HG02870 (cell line): Measurements from ENCODE around the gene EML4.

Experiments used
- ATAC-seq: cut with Tn5 transposase; IDR thresholded peaks from one replicate; pipeline ENCODE4 v1.9.1; 2021; ENCODE audit warnings: mild to moderate bottlenecking, moderate library complexity; ENCODE audit not compliant: unreplicated experiment

EML4 gene

GRCh38 chr2:42296226-42296625 lies 127.1 kb downstream of the EML4 start:
- peak; percentile 63 for ATAC-seq

- no peak for ATAC-seq
Measured at GRCh38 chr2:42297322-42297936, 128.3 kb downstream of the EML4 start.

- no peak for ATAC-seq
Measured at GRCh38 chr2:42298132-42298531, 129.0 kb downstream of the EML4 start.

DNA sequence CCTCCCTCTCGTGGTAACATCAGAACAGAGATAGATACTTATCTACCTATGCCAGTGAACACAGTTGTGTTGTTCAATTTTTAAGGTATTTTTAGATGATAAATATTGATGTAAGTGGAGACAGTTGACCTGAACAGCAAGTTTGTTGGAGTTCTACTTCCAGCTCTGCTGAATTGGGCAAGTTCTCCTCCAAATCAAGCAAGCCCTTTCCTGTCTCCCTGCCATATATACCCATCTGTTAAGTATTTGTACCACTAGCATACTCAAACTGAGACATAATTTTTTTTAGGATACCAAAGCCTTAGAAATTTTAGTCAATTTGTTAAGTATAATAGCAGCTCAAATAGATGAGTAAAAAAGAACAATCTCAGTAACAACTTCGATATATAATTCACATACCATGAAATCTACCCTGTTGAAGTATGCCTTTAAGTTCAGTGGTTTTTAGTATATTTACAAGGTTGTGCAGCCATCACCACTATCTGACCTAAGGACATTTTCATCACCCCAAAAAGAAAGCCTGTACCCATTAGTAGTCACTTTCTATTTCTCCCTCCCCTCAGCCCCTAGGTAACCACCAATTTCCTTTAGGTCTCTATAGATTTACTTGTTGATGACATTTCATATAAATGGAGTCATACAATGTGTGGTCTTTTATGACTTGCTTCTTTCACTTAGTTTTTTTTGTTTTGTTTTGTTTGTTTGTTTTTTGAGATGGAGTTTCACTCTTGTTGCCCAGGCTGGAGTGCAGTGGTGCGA lies 130.0 kb downstream of the EML4 start:
- no peak for ATAC-seq

- ATAC-seq: no peak
Measured at GRCh38 chr2:42300527-42300926, 131.4 kb downstream of the EML4 start.

DNA sequence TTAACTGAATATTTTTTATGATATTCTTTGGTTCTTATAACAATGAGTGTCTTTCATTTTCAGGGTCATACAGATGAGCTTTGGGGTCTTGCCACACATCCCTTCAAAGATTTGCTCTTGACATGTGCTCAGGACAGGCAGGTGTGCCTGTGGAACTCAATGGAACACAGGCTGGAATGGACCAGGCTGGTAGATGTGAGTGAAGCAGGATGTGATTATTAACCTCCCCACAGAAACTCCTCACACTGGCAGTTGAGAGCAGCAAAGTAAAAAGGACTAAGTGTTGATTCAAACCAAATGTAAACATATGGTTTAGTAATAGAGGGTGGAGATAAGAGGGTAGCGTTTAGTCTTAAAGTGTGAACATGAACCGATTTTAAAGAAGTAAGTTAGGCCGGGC lies 134.1 kb downstream of the EML4 start:
- no peak for ATAC-seq

DNA sequence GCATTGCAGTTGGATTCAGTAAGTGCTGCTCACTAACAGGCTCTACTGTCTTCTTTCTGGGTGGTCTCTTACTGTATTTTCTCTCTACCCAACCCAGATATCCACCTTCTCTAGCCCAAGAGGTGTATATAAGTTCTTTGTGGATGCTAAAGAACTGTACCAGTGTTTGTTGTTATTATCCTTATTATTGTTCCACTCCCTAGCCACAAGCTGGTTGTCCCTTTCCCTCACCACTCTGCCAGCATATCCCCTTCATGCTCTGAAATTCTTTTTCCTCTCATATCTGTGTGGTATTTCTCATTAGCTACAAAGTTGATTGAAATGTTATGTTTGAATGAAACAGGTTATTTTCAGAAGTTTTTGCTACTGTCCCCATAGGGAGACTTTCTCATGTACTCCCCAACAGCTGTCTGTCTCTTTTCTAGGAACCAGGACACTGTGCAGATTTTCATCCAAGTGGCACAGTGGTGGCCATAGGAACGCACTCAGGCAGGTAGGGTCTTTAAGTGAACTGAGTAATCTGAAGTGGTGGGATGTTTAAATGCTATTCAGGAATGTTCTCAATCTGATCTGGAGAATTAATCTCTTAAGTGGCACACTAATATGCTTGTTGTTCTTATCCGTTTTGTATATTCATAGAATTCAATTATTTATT lies 135.0 kb downstream of the EML4 start:
- no peak for ATAC-seq

DNA sequence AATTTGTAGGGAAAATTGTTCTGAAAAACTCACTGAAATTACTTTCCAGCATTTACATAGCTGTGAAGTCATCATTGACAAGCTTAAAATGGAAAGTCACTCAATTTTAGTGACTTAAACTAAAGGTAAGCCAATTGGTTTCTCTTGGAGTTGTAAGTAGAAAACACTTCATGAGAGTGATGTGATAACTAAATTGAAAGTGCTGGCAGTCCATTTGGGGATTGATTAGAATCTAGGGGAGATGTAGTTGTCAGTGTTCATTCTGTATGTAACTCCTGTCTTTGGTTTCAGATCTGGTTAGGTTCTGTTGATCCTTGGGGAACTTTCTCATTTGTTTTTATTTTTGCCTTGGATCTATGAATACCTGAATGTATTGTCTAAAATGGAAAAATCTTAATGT lies 138.0 kb downstream of the EML4 start:
- no peak for ATAC-seq

DNA sequence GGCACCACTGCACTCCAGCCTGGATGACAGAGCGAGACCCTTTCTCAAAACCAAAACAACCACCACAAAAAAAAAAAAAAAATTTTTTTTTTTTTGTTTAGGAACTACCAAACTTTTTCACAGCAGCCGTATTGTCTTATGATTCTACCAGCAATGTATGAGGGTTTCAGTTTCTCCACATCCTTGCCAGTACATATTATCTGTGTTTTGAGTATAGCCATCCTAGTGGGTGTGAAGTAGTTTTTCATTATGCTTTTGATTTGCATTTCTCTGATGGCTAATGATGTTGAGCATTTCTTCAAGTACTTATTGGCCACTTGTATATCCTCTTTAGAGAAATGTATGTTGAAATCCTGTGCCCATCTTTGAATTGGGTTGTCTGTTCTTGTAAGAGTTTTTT lies 140.2 kb downstream of the EML4 start:
- ATAC-seq: no peak

GRCh38 chr2:42310007-42310515 lies 140.9 kb downstream of the EML4 start:
- ATAC-seq: no peak

- ATAC-seq: no peak
Measured at GRCh38 chr2:42312106-42312505, 143.0 kb downstream of the EML4 start.

DNA sequence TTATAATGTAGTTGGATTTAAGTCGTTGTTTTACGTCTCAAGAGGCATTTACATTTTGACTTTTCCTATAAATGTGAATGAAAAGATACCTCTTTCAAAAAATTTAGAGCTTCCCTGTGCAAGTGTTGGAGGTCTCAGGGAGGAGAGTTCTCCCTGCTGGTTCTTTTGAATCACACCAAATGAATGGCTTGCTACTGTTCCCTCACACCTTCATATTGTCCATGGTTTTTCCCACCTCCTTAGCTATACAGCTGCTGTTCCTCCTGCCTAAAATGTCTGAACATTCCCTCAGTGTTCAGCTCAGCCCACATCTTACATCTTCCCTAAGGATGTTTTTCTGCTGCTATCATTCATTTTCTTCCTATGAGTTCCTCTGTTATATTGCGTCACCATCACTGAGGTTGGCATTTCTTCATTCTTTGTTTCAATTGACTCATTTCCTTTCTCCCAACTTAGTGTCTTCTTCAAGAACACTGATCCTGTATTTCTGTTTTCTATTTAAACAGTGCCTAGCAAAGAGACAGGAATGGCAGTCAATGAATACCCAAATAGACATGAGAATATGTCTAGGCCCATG lies 145.8 kb downstream of the EML4 start:
- no peak for ATAC-seq

DNA sequence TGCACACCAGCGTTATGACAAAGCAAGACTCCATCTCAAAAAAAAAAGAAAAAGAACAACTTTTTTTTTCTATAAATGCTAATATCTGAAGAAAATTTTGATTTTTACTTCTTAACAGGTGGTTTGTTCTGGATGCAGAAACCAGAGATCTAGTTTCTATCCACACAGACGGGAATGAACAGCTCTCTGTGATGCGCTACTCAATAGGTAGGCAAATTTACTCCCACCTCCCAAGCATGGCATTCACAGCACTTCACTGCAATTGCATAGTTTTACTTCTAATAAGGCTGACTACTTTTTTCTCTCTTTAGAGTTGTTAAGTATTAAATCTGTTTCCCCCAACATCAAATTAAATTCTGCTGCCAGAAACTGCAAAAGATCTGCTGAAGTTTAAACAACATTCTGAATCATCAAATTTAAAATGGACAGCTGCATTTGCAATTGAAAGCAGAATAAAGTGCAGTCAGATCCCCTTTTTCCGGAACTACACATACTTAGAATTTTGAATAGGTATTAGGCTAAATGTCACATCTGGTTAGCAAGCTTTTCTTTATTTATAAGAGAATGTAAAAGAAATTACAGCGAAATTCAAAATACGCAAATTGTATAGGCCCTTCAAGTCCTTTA lies 146.8 kb downstream of the EML4 start:
- no peak for ATAC-seq

GRCh38 chr2:42316910-42317309 lies 147.8 kb downstream of the EML4 start:
- no peak for ATAC-seq

- no peak for ATAC-seq
Measured at GRCh38 chr2:42317486-42317885, 148.3 kb downstream of the EML4 start.

DNA sequence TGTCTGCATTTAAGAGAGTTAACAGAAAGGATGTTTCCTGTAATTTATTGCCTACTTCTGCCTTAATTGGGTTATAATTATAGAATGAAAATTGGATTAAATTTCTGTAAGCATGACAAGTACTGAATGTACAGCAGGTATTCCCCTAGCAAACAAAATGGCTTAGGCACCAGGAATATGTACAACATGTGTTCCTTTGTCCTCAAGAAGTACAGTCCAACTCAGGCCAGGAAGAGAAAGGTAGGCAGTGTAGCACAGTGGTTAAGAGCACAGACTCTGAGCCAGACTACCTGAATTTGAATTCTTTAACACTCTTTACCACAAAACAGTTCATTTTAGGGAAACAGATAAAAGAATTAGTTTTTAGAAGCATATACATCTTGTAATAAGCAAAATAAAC lies 148.8 kb downstream of the EML4 start:
- no peak for ATAC-seq

DNA sequence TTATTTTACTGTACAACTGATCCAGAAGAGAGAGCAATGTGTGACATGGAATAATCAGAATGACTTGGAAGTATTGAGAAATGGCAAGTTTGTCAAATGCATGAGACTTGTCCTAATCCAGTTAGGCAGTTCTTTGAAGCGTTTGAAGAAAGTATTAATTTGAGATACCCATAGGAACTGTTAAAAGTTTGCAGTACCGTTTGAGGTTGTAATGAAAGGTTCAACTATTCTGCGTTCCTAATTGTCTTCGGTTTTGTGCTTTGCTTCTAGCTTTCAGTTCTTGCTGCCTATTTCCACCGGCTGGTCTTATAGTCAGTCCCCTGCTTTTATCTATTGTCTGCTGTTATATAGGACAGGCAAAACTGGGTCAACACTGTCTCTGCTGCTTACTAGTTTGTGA lies 150.1 kb downstream of the EML4 start:
- no peak for ATAC-seq

- no peak for ATAC-seq
Measured at GRCh38 chr2:42321452-42322064, 152.4 kb downstream of the EML4 start.

DNA sequence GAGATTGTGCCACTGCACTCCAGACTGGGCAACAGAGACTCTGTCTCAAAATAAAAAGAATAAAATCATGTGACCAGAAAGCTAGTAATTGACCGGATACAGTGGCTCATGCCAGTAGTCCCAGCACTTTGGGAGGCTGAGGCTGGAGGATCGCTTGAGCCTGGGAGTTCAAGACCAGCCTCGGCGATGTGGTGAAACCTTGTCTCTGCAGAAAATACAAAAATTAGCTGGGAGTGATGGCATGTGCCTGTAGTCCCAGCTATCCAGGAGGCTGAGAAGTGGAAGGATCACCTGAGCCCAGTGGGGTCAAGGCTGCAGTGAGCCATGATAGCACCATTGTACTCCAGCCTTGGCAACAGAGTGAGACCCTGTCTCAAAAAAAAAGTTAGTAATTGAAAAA lies 155.1 kb downstream of the EML4 start:
- no peak for ATAC-seq

DNA sequence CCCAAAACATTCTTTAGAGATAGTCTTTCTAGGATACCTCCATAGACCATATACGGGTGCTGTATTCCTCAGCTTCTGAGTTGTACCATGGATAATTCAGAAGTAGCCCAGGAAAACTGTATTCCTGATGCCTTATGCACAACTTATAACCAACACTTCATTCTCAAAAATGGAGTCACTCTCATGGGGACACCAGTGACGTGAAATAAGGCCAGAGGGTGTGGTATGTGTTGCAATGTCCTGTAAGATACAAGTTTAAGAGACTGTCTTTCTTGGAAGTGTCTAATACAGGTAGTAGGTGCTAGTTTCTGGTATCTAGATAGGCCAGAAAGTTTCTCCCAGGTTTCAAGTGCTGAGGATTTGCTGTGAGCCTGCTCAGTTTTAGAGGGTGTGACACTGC lies 155.8 kb downstream of the EML4 start:
- ATAC-seq: no peak

GRCh38 chr2:42325609-42326008 lies 156.5 kb downstream of the EML4 start:
- ATAC-seq: no peak
